ENCODE measurements around the gene P2RX4.
"Not testable (repeated sequence)": the region's sequence is repeated elsewhere in the genome, so short reads cannot be mapped to it uniquely, and the experiment has no call there.

P2RX4 gene

DNA sequence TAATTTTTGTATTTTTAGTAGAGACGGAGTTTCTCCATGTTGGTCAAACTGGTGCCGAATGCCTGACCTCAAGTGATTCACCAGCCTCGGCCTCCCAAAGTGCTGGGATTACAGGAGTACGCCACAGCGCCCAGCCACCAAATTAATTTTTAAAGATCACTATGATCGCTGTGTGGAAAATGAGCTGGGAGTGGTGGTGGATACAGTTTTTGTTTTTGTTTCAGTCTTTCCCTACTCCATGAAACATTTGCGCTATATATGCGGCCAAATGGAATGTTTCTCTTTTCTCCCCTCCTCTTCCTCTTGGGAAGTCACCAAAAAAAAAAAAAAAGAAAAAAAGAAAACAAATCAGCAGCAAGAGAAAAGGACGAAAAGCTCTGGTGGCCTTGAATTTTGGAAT lies 20.8 kb upstream of the P2RX4 start:
- no peak for DNase-seq

GRCh38 chr12:121189619-121190155 lies 20.2 kb upstream of the P2RX4 start:
- no peak for DNase-seq

DNA sequence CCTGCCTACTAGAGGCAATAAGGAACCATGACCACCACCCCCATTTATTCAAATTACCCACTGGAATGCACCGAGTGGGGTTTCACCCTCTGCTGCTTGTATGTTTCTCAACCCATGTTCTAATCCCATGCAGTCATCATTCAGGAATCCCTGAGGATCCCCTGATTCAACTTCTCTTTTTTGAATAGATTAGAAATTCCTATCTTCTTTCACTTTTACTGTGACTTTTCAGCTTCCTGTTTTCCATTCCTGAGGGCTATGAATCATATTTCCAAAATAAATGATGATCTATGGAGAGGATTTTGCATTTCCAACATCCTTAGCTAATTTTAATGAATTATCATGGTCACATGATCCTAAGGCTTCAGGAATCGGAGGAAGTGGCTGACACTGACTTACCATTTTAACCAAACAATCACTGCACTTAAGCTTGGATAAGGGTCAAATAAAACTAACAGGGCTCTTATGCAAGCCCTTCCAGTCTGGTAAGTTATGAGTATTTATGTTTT lies 19.4 kb upstream of the P2RX4 start:
- DNase-seq = no peak

DNA sequence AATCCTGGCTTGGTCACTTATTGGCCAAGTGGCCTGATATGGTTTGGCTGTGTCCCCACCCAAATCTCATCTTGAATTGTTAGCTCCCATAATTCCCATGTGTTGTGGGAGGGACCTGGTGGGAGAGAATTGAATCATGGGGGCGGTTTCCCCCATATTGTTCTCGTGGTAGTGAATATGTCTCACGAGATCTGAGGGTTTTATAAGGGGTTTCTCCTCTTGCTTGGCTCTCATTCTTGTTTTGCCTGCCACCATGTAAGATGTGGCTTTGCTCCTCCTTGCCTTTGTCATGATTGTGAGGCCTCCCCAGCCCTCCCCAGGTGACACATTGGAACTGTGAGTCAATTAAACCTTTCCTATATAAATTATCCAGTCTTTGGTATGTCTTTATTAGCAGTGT lies 18.8 kb upstream of the P2RX4 start:
- DNase-seq = no peak

DNA sequence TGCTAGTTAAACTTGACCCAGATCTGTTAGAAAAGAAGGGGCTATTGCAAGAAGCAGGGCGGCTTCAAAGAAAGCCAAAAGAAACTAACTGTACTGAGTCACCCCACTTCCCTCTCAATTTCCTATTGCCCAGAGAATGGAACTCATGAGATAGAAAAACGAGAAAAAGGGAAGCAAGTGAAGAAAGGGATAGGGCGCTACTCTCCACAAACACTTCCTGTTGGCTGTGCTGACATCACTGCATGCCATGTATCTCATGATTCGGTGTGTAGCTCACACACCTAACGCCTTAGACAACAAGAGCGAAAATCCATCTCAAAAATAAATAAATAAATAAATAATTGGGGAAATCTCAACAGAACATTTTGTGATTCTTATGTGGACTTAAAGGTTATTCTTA lies 13.0 kb upstream of the P2RX4 start:
- DNase-seq = no peak

GRCh38 chr12:121198949-121199348 lies 11.0 kb upstream of the P2RX4 start:
- DNase-seq = no peak

DNA sequence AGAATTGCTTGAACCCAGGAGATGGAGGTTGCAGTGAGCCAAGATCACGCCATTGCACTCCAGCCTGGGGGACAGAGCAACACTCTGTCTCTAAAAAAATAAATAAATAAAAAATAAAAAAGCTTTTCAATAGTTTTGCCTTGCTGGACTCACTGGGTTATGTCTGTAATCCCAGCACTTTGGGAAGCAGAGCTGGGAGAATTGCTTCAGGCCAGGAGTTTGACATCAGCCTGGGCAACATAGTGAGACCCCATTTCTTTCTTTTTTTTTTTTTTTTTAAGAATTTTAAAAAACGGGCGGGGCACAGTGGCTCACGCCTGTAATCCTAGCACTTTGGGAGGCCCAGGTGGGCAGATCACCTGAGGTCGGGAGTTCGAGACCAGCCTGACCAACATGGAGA lies 8.8 kb upstream of the P2RX4 start:
- not testable (repeated sequence) for DNase-seq

GRCh38 chr12:121202407-121203355 lies 7.2 kb upstream of the P2RX4 start:
- no peak for DNase-seq

GRCh38 chr12:121203482-121203881 lies 6.4 kb upstream of the P2RX4 start:
- DNase-seq = no peak

DNA sequence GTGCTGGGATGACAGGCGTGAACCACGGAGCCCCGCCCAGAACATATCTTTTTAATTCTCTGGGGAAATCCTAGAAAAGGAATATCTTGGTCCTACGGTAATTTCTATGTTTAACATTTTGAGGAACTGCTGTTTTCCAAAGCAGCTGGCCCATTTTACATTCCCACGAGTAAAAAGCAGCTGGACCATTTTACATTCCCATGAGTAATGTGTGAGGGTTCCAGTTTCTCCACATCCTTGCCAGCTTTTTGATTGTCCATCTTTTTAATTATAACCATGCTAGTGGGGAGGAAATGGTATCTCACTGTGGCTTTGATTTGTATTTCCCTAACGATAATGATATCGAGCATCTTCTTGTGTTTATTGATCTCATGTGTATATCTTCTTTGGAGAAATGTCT lies 4.4 kb upstream of the P2RX4 start:
- no peak for DNase-seq

- DNase-seq = not testable (repeated sequence)
Observed at GRCh38 chr12:121208571-121208970, 1.4 kb upstream of the P2RX4 start.

GRCh38 chr12:121209221-121209620 lies 708 bp upstream of the P2RX4 start:
- DNase-seq = no peak

- no peak for DNase-seq
Observed at GRCh38 chr12:121212875-121213274, 2.9 kb downstream of the P2RX4 start.

GRCh38 chr12:121214166-121214777 lies 4.3 kb downstream of the P2RX4 start:
- no peak for DNase-seq

- no peak for DNase-seq
Observed at GRCh38 chr12:121214855-121215745, 5.2 kb downstream of the P2RX4 start.

GRCh38 chr12:121216102-121216501 lies 6.2 kb downstream of the P2RX4 start:
- DNase-seq = no peak

- no peak for DNase-seq
Observed at GRCh38 chr12:121217063-121217462, 7.1 kb downstream of the P2RX4 start.

GRCh38 chr12:121217761-121218160 lies 7.8 kb downstream of the P2RX4 start:
- no peak for DNase-seq

DNA sequence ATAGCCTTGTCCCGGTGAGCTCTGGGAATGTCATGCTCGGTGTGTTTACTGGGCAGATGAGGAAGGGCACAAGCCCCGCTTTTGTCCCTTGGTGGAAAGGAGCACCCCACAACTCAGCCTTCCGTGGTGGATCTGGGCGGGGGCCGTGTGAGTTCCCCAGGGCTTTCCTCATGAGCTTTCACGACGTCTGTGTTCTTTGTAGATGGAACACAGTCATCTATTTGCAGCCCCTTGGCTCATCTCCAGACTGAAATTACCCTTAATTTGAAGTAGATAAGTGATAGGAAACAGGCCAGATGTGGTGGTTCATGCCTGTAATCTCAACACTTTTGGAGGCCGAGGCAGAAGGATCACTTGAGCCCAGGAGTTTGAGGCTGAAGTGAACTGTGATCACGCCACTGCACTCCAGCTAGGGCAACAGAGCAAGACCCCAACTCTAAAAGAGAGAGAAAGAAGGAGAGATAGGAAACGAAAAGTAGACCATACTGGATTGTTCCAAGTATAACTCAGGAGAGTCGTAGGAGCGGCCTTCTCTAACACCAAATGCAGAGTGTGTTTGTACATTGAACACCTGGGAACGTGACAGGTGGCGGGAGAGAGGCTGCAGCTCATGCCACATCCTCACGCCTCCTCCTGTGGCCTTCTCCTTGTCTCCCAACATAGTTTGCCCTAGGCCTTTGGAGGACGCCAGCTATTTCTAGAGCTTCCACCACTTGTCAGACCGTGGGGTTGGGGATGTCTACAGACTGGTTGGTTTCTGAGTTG lies 8.8 kb downstream of the P2RX4 start:
- DNase-seq = no peak

DNA sequence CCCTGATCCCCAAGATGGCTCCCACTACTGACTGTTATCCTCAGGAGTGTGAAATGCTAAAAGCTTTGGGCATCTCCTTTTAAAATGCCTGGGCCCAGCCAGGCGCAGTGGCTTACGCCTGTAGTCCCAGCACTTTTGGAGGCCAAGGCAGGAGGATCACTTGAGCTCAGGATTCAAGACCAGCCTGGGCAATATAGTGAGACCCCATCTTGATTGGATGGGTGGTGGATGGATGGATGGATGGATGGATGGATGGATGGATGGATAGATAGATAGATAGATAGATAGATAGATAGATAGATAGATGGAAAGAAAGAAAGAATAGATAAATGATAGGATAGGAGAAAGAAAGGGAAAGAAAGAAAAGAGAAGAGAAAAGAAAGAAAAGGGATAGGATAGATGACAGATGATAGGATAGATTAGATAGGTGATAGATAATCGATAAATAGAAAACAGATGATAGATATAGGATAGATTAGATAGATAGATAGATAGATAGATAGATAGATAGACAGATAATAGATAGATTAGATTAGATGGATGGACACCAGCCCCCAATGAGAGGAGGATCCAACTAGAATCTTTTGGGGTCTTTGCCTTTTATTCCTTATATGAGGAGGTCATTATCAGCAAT lies 9.5 kb downstream of the P2RX4 start:
- no peak for DNase-seq

DNA sequence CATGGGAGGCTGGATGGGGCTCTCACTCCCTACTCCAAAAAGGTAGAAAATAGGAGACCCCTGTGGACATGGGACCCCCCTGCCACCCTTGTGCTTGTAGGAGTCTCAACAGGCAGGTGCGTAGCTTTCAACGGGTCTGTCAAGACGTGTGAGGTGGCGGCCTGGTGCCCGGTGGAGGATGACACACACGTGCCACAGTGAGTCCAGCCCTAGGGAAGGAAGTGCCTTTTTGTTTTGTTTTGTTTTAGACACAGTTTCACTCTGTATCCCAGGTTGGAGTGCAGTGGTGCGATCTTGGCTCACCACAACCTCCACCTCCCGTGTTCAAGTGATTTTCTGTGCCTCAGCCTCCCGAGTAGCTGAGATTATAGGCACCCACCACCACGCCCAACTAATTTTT lies 12.9 kb downstream of the P2RX4 start:
- DNase-seq = no peak
